ENCODE measurements around the gene CEBPA. TPM values are rescaled to one million over a fixed set of nuclear protein-coding genes. Genes with fewer than 3 reads are reported as not detected.

CEBPA gene
- total RNA-seq, 1 experiment from 2014 or later: 1.2 TPM

DNA sequence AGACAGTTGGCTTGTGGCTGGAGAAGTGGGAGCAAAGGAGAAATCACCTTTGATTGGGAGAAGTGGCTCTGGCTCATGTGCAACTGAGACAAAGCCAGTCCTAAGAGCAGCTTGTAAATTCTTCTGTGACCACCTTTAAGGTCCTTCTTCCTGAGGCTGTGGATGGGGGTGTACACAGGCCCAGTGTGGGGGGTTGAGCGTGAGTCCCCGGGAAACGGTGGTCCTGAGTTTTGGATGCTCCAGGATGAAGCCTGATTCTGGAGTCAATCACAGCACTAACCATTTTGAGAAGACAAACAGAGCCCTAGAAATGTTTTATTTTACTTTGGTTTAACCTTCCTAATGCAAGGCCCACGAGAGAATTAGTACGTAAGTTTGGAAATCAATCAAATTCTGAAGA lies 3.9 kb upstream of the CEBPA start:
- CTCF ChIA-PET: no interaction called here
- H3K4me3 Mint-ChIP-seq (ENCODE audit: low read depth, unreplicated experiment): no peak overlapping the region

DNA sequence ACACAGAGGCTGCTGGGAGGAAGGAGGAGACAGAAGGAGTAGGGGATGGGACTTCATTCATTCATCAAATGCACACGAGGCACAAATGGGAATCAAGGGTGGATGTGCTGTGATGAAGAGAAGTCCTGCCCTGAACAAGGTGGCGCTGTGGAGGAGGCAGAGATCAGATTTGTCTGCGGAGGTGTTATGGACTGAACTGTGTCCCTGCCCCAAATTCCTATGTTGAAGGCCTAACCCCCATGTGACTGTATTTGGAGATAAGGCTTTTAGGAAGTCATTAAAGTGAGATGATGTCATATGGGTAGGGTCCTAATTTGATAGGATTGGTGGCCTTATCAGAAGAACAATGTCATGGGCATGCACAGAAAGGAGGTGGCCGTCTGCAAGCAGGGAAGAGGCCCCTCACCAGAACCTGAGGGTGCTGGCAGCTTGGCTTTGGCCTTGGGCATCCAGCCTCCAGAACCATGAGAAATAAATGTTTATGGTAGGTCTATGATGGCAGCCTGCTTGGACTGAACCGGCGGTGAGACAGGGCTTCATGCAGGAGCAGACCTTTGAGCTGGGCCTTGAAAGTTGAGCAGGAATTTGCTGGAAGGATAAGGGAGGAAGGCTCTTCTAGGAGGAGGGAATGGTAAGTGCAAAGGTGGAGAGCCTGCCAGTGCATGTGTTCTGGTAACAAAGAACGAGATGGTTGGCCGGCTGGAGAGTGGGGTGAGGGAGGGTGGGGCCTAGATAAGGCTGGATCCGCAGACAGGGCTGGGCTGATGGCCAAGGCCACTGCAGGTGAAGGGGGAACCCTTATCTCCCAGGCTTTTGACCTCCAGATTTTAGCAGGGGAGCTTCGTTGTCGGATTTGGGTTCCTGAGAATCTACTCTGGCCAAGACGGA lies 2.7 kb upstream of the CEBPA start:
- intact Hi-C loops (cut with micrococcal nuclease; ENCODE audit: unreplicated experiment): loop anchor here (5.0 kb wide), 2 partner anchors 67 to 68 kb away; partner anchors contain the start of gene CEBPG
- CTCF ChIA-PET: no interaction called here
- Mint-ChIP-seq H3K27me3 (ENCODE audit: unreplicated experiment) (peaks cover 69% of the 10 kb centered on the region), H3K4me3 (ENCODE audit: low read depth, unreplicated experiment) (no peak overlapping the region), H3K9me3 (ENCODE audit: low read depth, unreplicated experiment) (no peaks in the 10 kb centered on the region), H3K27ac (ENCODE audit: unreplicated experiment) (no peak overlapping the region), H3K4me1 (ENCODE audit: low read depth, unreplicated experiment) (peaks cover 14% of the 10 kb centered on the region), H3K36me3 (ENCODE audit: insufficient read depth, unreplicated experiment) (peaks cover 18% of the 10 kb centered on the region)
- no peak for TF ChIP-seq CTCF (IDR thresholded peaks at IDR 0.05; ENCODE audit: unreplicated experiment)
- BruUV-seq (replicated peaks): no TSS peak
- no peak for DNase-seq

More for the DNA sequence above, 3.9 kb upstream of the CEBPA start:
- intact Hi-C loops (cut with micrococcal nuclease; ENCODE audit: unreplicated experiment): no loop called here
- H3K9me3 Mint-ChIP-seq (ENCODE audit: low read depth, unreplicated experiment): no peaks in the 10 kb centered on the region
- BruUV-seq (replicated peaks): no TSS peak
- TF ChIP-seq CTCF (IDR thresholded peaks at IDR 0.05; ENCODE audit: unreplicated experiment): no peak
- no peak for DNase-seq
- peaks cover 22% of the 10 kb centered on the region for H3K4me1 Mint-ChIP-seq (ENCODE audit: low read depth, unreplicated experiment)
- peaks cover 69% of the 10 kb centered on the region for H3K27me3 Mint-ChIP-seq (ENCODE audit: unreplicated experiment)
- H3K36me3 Mint-ChIP-seq (ENCODE audit: insufficient read depth, unreplicated experiment): peaks cover 13% of the 10 kb centered on the region
- H3K27ac Mint-ChIP-seq (ENCODE audit: unreplicated experiment): no peak overlapping the region

DNA sequence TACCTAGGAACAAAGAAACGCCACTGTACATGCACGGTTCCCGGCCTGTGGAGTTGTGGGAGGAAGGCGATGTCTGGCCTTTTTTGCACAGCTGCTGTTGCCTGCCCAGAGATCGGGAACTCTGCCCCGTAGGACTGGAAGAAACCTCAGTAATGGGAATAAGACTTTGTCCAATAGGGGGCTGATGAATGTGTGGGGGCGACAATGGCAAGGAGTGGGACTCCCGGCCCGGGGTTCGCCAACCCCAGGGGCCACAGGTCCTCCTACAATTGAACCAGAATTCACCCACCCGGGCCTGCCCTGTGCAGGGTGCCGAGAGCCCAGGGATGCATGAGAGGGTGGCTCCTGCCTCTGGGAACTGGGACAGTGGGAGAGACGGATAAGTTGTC lies 2.0 kb upstream of the CEBPA start:
- peaks cover 14% of the 10 kb centered on the region for H3K4me1 Mint-ChIP-seq (ENCODE audit: low read depth, unreplicated experiment)
- H3K27me3 Mint-ChIP-seq (ENCODE audit: unreplicated experiment): peaks cover 69% of the 10 kb centered on the region
- CTCF ChIA-PET: no interaction called here
- DNase-seq: no peak
- H3K36me3 Mint-ChIP-seq (ENCODE audit: insufficient read depth, unreplicated experiment): peaks cover 18% of the 10 kb centered on the region
- no peak overlapping the region for H3K27ac Mint-ChIP-seq (ENCODE audit: unreplicated experiment)
- no peaks in the 10 kb centered on the region for H3K9me3 Mint-ChIP-seq (ENCODE audit: low read depth, unreplicated experiment)
- no peak overlapping the region for H3K4me3 Mint-ChIP-seq (ENCODE audit: low read depth, unreplicated experiment)
- TF ChIP-seq CTCF (IDR thresholded peaks at IDR 0.05; ENCODE audit: unreplicated experiment): no peak
- intact Hi-C loops (cut with micrococcal nuclease; ENCODE audit: unreplicated experiment): loop anchor here (5.0 kb wide), 2 partner anchors 67 to 68 kb away; partner anchors contain the start of gene CEBPG
- BruUV-seq (replicated peaks): no TSS peak

GRCh38 chr19:33303791-33304345 lies 1.5 kb upstream of the CEBPA start:
- Mint-ChIP-seq H3K36me3 (ENCODE audit: insufficient read depth, unreplicated experiment) (peaks cover 18% of the 10 kb centered on the region), H3K27me3 (ENCODE audit: unreplicated experiment) (peaks cover 69% of the 10 kb centered on the region), H3K9me3 (ENCODE audit: low read depth, unreplicated experiment) (no peaks in the 10 kb centered on the region), H3K27ac (ENCODE audit: unreplicated experiment) (no peak overlapping the region), H3K4me1 (ENCODE audit: low read depth, unreplicated experiment) (peaks cover 14% of the 10 kb centered on the region), H3K4me3 (ENCODE audit: low read depth, unreplicated experiment) (no peak overlapping the region)
- no TSS peak for BruUV-seq (replicated peaks)
- intact Hi-C loops (cut with micrococcal nuclease; ENCODE audit: unreplicated experiment): loop anchor here (5.0 kb wide), 2 partner anchors 67 to 68 kb away; partner anchors contain the start of gene CEBPG
- DNase-seq: no peak
- CTCF ChIA-PET: no interaction called here
- TF ChIP-seq CTCF (IDR thresholded peaks at IDR 0.05; ENCODE audit: unreplicated experiment): no peak
